Stromal cell of bone marrow (primary cell): ENCODE results near the gene VPS11.

ENCODE experiments used
- DNase-seq: peaks from one replicate; pipeline ENCODE4 v3.0.0-alpha.2; 2012; ENCODE audit warnings: low read depth

Gene VPS11

DNA sequence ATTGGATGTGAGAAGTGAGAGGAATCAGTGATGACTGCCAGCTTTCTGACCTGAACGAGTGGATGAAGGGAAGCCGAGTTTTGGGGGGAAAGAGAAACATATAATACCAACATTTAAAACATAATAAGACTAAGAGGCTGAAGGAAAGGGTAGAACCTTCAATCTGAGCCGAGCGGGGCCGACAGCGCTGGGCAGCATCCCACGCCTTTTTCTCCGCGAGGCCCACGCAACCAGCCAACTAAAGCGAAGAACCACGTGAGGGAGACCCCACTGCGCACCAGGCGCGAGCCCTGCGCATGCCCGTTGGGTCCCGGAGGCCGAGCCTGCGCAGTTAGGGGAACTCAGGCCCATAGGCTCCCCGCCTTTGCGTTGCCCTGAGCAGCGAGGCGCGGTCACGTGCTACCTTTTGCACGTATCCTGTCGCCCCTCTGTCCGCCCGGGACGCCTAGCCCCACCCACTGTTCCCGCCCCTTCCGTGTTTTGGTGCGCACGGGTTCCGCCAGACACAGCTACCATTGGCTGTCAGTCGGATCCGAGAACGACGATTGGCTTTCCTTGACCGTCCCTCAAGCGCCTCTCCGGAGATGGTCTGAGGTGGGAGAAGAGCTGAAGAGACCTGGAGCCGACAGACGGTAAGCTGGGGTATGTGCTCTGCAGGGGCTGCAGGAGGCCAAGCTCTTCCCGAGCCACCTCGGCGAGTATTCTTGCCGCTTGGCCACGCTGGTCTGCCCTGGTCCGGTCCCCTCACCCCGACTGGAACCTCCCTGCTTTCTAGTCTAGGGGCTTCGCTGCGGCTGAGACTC lies 53.6 kb downstream of the VPS11 start, which contains the start of gene HINFP:
Gene HINFP, plus strand, starts transcription at position 573 of the 803 bp plus-strand sequence. CDS start 5,365 bp downstream, outside the sequence.
- peak; percentile 98 for DNase-seq

DNA sequence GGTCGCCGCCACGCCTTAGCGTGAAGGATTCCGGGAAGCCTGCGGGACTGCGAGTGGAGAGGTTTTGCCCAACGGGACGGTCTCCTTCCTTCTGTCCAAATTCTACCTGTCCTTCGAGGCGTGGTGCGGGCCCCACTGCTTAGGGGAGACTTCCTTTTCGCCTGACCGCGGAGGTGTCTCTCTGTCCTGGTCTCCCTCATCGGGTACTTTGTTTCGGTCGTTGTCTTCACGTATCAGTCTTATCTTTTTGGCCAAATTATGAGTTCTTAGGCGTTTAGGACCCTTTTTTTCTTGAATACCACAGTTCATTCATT lies 54.1 kb downstream of the VPS11 start:
- DNase-seq: no peak

DNA sequence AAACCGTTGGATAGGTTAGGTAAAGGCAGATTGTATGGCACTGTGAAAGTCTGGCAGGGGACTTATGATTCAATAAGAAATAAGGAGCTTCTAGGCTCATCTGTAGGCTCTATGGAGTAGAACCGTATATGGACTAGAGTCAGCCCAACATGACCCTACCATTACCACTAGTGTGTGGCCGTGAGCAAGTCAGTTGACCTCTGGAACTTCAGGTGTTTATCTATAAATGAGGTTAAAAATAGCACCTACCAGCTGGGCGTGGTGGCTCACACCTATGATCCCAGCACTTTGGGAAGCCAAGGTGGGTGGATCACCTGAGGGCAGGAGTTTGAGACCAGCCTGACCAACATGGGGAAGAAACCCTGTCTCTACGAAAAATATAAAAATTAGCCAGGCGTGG lies 58.2 kb downstream of the VPS11 start:
- no peak for DNase-seq

DNA sequence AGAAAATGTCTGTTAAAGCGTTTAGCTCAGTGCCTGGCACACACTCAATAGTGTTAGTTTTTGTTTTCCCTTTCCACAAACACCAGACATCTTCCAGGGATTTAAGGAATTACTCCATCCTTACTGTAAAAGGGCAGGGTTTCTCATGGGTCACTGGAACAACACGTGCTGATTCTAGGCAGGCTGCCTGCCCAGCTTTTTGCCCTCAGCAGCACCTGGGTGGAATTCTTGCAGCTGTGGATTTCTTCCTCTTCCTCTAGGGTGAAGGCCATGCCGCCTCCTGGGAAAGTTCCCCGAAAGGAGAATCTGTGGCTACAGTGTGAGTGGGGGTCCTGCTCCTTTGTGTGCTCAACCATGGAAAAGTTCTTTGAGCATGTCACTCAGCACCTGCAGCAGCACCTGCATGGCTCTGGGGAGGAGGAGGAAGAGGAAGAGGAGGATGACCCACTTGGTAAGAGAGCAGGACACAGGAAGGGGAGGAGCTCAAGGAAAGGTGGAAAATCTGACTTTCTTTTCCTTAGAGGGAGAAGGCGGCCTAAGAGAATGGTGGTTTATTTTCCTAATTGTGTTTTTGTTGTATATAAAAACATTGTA lies 59.2 kb downstream of the VPS11 start:
- DNase-seq: no peak

DNA sequence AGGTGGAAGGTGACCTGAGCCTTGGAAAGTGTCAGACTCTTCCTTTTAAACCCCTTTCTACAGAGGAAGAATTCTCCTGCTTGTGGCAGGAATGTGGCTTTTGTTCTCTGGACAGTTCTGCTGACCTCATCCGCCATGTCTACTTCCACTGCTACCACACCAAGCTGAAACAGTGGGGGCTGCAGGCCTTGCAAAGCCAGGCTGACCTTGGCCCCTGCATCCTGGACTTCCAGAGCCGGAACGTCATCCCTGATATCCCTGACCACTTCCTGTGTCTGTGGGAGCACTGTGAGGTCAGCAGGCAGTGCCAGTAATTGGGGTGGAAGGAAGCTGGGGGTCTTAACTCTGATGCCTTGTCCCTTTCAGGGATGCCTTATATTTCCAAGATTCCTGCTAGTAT lies 63.0 kb downstream of the VPS11 start:
- DNase-seq: no peak
